Right forelimb (tissue), 1 donor: ENCODE measurements around the gene KASH5.

Experiments
- DNase-seq: peaks from one replicate; pipeline ENCODE4 v3.0.0-alpha.2; 2018

The KASH5 gene

GRCh38 chr19:49461656-49462055 is 73.6 kb downstream of the KASH5 start:
- DNase-seq, result no peak

GRCh38 chr19:49462492-49462891 is 74.4 kb downstream of the KASH5 start:
- DNase-seq, result no peak

- no peak for DNase-seq
Observed at GRCh38 chr19:49463960-49464740, 76.1 kb downstream of the KASH5 start.

- DNase-seq, result no peak
Observed at GRCh38 chr19:49465371-49465770, 77.3 kb downstream of the KASH5 start.
